GM19240 (cell line): ENCODE measurements around the gene PHYHIPL.

Experiments used
- DNase-seq: peaks from one replicate; pipeline ENCODE4 v3.0.0; 2011; ENCODE audit warnings: low spot score; ENCODE audit not compliant: insufficient read length

Gene PHYHIPL

GRCh38 chr10:59252491-59252890, 76.0 kb downstream of the PHYHIPL start:
- DNase-seq, result no peak

DNA sequence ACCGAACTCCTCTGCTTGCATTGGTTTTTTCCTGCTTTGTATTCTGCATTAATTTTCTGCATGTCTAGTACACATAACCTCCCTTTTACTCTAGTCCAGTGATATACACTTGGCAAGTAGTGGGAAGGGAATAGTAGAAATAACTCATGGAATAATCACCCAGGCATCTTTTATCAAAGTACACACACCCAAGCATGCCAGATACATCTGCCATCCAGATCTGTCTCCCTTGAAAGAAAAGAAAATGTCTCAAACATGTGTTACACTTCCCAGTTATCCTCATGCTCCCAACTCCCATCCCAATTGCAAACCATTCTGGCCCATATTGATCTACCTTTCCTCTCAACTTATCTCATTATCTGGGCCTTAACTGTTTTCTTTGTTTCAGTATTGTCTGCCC, 79.0 kb downstream of the PHYHIPL start:
- DNase-seq, result no peak

- no peak for DNase-seq
These were observed 80.8 kb downstream of the PHYHIPL start for GRCh38 chr10:59257224-59257623.

DNA sequence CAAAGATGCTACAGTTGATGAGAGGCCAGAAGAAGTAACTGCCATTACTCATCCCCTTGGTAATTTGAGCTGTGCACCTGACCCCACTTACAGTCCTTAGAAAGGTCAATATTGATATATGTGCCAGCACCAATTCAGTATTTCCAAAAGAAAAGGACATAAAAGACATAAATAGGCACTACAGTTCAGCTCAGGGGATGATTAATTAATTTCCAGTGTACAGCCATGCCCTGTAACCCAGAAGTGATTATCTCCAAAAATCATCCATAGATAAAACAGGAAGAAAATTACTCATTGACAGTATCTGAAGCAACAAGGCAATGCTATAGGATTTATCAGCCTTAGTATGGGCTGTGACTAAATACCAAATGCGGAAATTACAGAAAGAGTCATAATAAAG, 82.4 kb downstream of the PHYHIPL start:
- DNase-seq, result no peak

GRCh38 chr10:59265141-59265540, 88.7 kb downstream of the PHYHIPL start:
- DNase-seq, result no peak

DNA sequence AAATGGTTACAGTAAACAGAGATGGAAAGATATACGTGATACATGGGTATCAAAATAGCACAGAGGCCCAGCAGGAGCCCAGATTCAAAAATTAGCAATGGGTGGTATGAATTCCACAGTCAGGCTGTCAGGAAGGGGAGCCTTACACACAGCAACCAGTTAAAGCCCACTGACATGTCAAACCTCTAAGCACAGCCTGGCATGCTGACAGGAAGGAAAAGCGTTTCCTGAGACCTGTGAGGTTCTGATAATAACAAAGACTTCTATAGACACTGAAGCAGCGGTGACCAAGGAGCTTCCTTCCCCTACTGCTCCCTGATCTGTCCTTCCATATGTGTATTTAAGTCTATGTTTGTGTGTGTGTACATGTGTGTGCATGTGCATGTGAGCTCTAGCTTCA, 89.9 kb downstream of the PHYHIPL start:
- no peak for DNase-seq

DNA sequence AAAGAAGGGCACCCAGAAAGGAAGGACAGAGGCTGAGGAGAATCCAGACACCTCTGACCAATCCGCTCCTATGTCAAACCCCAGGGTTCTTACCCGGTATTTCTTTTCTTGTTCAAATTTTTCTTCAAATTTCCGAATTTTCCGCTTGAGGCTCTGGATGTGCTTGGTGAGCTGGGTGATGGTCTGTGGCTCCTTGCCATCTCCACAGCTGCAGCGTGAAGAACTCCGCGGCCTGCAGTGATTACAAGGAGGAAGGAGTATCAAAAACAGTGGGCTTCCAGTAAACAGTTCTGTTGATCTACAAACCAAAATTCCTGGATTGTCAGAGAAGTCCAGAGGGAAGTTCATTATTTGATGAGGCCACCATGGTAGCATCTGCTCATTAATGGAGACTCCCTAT, 92.0 kb downstream of the PHYHIPL start:
- no peak for DNase-seq

GRCh38 chr10:59269651-59270050, 93.2 kb downstream of the PHYHIPL start:
- DNase-seq, result no peak

DNA sequence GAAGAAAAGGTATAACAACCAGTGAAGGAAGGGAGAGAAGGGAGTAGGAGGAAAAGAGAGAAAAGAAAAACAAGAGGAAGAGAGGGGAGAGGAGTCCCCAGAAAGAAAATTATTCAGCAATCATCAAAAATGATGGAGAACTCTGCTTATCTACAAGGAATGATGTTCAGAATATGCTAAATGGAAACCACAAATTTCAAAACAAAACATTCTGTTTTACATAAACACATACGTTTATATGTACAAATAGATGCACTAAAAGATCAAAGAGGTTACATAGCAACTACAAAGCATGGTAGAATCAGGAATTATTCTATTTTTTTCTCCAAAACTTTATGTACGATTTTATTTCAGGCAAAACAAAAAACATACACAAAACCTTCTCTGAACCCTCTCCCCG, 94.0 kb downstream of the PHYHIPL start:
- DNase-seq, result no peak

DNA sequence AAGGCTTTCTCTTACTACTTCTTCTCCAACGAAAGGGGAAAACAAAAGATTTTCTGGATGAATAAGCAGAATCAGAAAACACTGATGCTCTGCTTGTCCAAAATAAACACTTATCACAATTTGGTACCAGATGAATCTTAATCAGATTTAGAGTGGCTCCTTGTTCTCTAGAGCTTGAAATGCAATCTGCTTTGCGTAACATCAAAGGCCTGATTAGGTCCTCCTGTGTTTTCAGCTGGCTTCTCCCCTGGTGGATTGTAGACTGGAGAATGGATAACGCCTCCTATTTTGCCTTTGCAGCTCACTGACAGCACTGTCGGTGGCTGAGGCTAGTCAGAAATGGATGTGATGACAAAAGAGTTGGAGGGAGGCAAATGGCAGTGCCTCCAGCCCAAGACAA, 94.7 kb downstream of the PHYHIPL start:
- no peak for DNase-seq

GRCh38 chr10:59272061-59272460, 95.6 kb downstream of the PHYHIPL start:
- DNase-seq, result no peak

GRCh38 chr10:59273445-59273844, 97.0 kb downstream of the PHYHIPL start:
- no peak for DNase-seq

GRCh38 chr10:59276133-59276532, 99.7 kb downstream of the PHYHIPL start:
- no peak for DNase-seq

GRCh38 chr10:59276919-59277318, 100.5 kb downstream of the PHYHIPL start:
- DNase-seq, result no peak

GRCh38 chr10:59279476-59279875, 103.0 kb downstream of the PHYHIPL start:
- DNase-seq, result no peak

- no peak for DNase-seq
These were observed 103.6 kb downstream of the PHYHIPL start for GRCh38 chr10:59279991-59280505.

- no peak for DNase-seq
These were observed 105.4 kb downstream of the PHYHIPL start for GRCh38 chr10:59281861-59282260.

- DNase-seq, result no peak
These were observed 107.1 kb downstream of the PHYHIPL start for GRCh38 chr10:59283456-59284091.

GRCh38 chr10:59284118-59284975, 107.9 kb downstream of the PHYHIPL start:
- no peak for DNase-seq

- DNase-seq, result no peak
These were observed 108.6 kb downstream of the PHYHIPL start for GRCh38 chr10:59285073-59285472.

- no peak for DNase-seq
These were observed 109.4 kb downstream of the PHYHIPL start for GRCh38 chr10:59285848-59286247.

DNA sequence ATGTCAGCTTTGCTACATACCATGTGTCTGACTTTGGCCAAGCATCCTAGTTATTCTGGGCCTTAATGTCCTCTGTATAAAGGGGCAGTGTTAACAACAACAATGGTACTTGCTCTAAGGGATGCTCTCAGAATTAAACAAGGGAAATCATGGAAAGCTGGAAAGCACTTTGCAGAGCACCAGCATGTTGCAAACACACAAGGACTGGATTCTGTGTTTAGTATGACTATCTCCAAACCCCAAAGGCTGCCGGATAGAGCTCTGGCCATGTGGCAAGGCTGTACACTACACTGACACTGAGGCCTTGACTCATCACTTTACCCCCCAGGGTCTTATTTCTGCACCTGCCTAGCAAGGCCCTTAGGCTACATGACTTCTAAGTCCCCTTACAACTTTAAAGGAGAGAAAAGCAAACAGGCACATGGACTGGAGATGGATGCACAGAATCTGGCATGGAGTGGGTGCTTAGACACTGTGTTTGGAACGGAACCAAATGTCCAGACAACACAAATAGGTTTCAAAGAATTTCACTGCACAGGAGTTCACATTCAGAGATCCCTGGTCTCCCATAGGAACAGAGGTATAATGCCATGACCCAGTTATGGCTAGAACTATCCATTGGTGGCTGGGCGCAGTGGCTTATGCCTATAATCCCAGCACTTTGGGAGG, 111.3 kb downstream of the PHYHIPL start:
- DNase-seq, result no peak
